ENCODE data around the gene IP6K2.
A peak's percentile ranks its signal among the peaks of the same experiment; 100 is the strongest.
"Not testable (repeated sequence)": the region's sequence is repeated elsewhere in the genome, so short reads cannot be mapped to it uniquely, and the experiment has no call there.

Gene IP6K2

GRCh38 chr3:48727511-48727910 lies 10.5 kb upstream of the IP6K2 start:
- ChIA-PET CTCF (interaction anchor here (1.5 to 2.2 kb wide), 2 partner anchors 9 to 12 kb away, joined by 7 to 24 read pairs; no protein-coding TSS in a partner anchor), POLR2A (interaction anchor here (0.6 kb wide), 1 partner anchor 1213 kb away, joined by 3 read pairs; no protein-coding TSS in a partner anchor)
- no peak for DNase-seq (ENCODE audit: low read depth, low spot score)
- TF ChIP-seq CTCF (IDR thresholded peaks at IDR 0.05; ENCODE audit: insufficient read depth, low read length, missing control alignments): no peak
- H3K4me3 ChIP-seq (ENCODE audit: low read depth, low read length): no peak overlapping the region

GRCh38 chr3:48725185-48725855 lies 8.3 kb upstream of the IP6K2 start:
- POLR2A ChIA-PET; DNase-seq (ENCODE audit: low read depth, low spot score); H3K4me3 ChIP-seq (ENCODE audit: low read depth, low read length): not testable (repeated sequence)
- CTCF ChIA-PET: interaction anchor here (1.6 to 3.5 kb wide), 2 partner anchors 11 to 14 kb away, joined by 6 to 20 read pairs; no protein-coding TSS in a partner anchor

- ChIA-PET POLR2A (interaction anchor here (0.6 kb wide), 1 partner anchor 29 kb away, joined by 3 read pairs; no protein-coding TSS in a partner anchor), CTCF (interaction anchor here (1.5 to 3.5 kb wide), 2 partner anchors 13 to 16 kb away, joined by 5 to 20 read pairs; no protein-coding TSS in a partner anchor)
- no peak for TF ChIP-seq CTCF (IDR thresholded peaks at IDR 0.05; ENCODE audit: insufficient read depth, low read length, missing control alignments)
- no peak overlapping the region for H3K4me3 ChIP-seq (ENCODE audit: low read depth, low read length)
- DNase-seq (ENCODE audit: low read depth, low spot score): no peak
Observed at GRCh38 chr3:48723725-48724124, 6.7 kb upstream of the IP6K2 start.

- POLR2A ChIA-PET; DNase-seq (ENCODE audit: low read depth, low spot score); H3K4me3 ChIP-seq (ENCODE audit: low read depth, low read length): not testable (repeated sequence)
- CTCF ChIA-PET: interaction anchor here (1.0 to 3.5 kb wide), 3 partner anchors 13 to 17 kb away, joined by 5 to 20 read pairs (median 5); no protein-coding TSS in a partner anchor
Observed at GRCh38 chr3:48723293-48723692, 6.3 kb upstream of the IP6K2 start.

- DNase-seq (ENCODE audit: low read depth, low spot score): no peak
- ChIA-PET POLR2A (interaction anchor here (1.0 to 1.1 kb wide), 2 partner anchors 8 to 16 kb away, joined by 3 to 5 read pairs; no protein-coding TSS in a partner anchor), CTCF (interaction anchor here (1.0 to 8.9 kb wide), 4 partner anchors 8 to 81 kb away, joined by 4 to 65 read pairs (median 6); partner anchors contain the start of gene SLC26A6)
- H3K4me3 ChIP-seq (ENCODE audit: low read depth, low read length): peak overlapping the region; percentile 94
- no peak for TF ChIP-seq CTCF (IDR thresholded peaks at IDR 0.05; ENCODE audit: insufficient read depth, low read length, missing control alignments)
Observed at GRCh38 chr3:48716508-48716981, 476 bp downstream of the IP6K2 start.

- H3K4me3 ChIP-seq (ENCODE audit: low read depth, low read length): peak overlapping the region; percentile 94
- POLR2A ChIA-PET: no interaction called here
- TF ChIP-seq CTCF (IDR thresholded peaks at IDR 0.05; ENCODE audit: insufficient read depth, low read length, missing control alignments): no peak
- CTCF ChIA-PET: interaction anchor here (0.7 to 8.9 kb wide), 4 partner anchors 9 to 29 kb away, joined by 3 to 65 read pairs (median 4); no protein-coding TSS in a partner anchor
- peak; percentile 10 for DNase-seq (ENCODE audit: low read depth, low spot score)
Observed at GRCh38 chr3:48715174-48715800, 1.7 kb downstream of the IP6K2 start.

GRCh38 chr3:48711727-48712126 lies 5.3 kb downstream of the IP6K2 start:
- ChIA-PET POLR2A (no interaction called here), CTCF (interaction anchor here (1.2 to 2.7 kb wide), 2 partner anchors 25 to 28 kb away, joined by 5 to 9 read pairs; partner anchors contain the start of gene NCKIPSD)
- no peak overlapping the region for H3K4me3 ChIP-seq (ENCODE audit: low read depth, low read length)
- DNase-seq (ENCODE audit: low read depth, low spot score): no peak
- TF ChIP-seq CTCF (IDR thresholded peaks at IDR 0.05; ENCODE audit: insufficient read depth, low read length, missing control alignments): no peak

Data from AG04449 (cell line).